ENCODE results near the gene CATSPERE.
"Not testable (repeated sequence)": the region's sequence is repeated elsewhere in the genome, so short reads cannot be mapped to it uniquely, and the experiment has no call there.

CATSPERE gene

DNA sequence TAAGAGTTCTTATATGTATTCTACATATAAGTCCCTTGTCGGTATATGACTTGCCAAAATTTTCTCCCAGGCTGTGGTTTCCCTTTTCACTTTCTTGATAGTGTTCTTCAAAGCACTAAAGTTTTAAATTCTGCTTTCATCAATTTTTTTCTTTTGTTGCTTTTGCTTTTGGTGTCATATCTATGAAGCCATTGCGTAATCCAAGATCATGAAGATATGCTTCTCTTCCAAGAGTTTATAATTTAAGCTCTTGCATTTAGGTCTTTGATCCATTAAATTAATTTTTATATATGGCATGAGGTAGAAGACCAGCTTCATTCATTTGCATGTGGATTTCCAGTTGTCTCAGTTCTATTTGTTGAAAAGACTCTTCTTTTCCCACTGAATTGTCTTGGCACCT is 214.1 kb downstream of the CATSPERE start:
- Histone ChIP-seq H3F3A (ENCODE audit: insufficient read depth, low read length) (no peaks in the 10 kb centered on the region), H3K36me3 (replicated peaks; ENCODE audit: insufficient read depth, low read length) (no peaks in the 10 kb centered on the region; the same call in 1 of the 2 replicates), H3K9me2 (replicated peaks; ENCODE audit: insufficient read depth, low read length) (no peaks in the 10 kb centered on the region), H3K9me3 (replicated peaks; ENCODE audit: insufficient read depth, low read length) (no peaks in the 10 kb centered on the region; the same call in 1 of the 2 replicates), H3K9ac (ENCODE audit: low read length) (no peak overlapping the region), H3K4me2 (ENCODE audit: low read depth, low read length) (no peak overlapping the region), H3K79me2 (ENCODE audit: low read length) (peaks cover 78% of the 10 kb centered on the region), H2AFZ (ENCODE audit: low read length) (no peak overlapping the region), H4K20me1 (ENCODE audit: insufficient read depth, low read length) (no peaks in the 10 kb centered on the region), H3K27ac (ENCODE audit: low read length) (no peak overlapping the region), H3K4me1 (ENCODE audit: low read length) (no peaks in the 10 kb centered on the region), H3K27me3 (replicated peaks; ENCODE audit: insufficient read depth, low read length) (no peaks in the 10 kb centered on the region), H3K4me3 (ENCODE audit: low read length) (no peak overlapping the region)
- DNase-seq, result no peak
- TF ChIP-seq EZH2 (optimal IDR thresholded peaks at IDR 0.05; ENCODE audit: low read depth, low read length), result no peak
- TF ChIP-seq EZH2phosphoT487 (IDR thresholded peaks at IDR 0.05; ENCODE audit: low read length), result no peak
- TF ChIP-seq, protein P1, sequence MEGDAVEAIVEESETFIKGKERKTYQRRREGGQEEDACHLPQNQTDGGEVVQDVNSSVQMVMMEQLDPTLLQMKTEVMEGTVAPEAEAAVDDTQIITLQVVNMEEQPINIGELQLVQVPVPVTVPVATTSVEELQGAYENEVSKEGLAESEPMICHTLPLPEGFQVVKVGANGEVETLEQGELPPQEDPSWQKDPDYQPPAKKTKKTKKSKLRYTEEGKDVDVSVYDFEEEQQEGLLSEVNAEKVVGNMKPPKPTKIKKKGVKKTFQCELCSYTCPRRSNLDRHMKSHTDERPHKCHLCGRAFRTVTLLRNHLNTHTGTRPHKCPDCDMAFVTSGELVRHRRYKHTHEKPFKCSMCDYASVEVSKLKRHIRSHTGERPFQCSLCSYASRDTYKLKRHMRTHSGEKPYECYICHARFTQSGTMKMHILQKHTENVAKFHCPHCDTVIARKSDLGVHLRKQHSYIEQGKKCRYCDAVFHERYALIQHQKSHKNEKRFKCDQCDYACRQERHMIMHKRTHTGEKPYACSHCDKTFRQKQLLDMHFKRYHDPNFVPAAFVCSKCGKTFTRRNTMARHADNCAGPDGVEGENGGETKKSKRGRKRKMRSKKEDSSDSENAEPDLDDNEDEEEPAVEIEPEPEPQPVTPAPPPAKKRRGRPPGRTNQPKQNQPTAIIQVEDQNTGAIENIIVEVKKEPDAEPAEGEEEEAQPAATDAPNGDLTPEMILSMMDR (IDR thresholded peaks at IDR 0.05; ENCODE audit: low read length), result no peak

DNA sequence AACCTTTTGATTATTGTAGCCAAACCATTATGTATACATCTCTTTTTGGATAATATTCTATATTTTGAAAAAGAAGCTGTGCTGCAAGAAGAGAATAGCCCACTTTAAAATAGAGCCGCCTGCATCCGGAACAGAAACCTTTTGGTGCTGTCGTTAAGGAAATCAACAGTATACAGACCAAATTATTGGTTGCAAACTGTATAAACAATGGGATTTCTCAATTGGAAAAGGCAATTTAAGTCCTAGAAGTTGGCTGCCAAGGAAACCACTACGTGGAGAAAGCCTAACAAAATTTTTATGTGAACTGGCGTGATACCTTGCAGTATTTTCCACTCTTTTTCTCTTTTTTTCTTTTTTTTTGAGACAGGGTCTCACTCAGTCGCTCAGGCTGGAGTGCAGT is 217.6 kb downstream of the CATSPERE start:
- no peaks in the 10 kb centered on the region for H3K9me2 ChIP-seq (replicated peaks; ENCODE audit: insufficient read depth, low read length)
- no peaks in the 10 kb centered on the region for H3K4me1 ChIP-seq (ENCODE audit: low read length)
- no peak overlapping the region for H2AFZ ChIP-seq (ENCODE audit: low read length)
- no peak overlapping the region for H3K4me2 ChIP-seq (ENCODE audit: low read depth, low read length)
- no peaks in the 10 kb centered on the region; the same call in 1 of the 2 replicates for H3K9me3 ChIP-seq (replicated peaks; ENCODE audit: insufficient read depth, low read length)
- H3K27ac ChIP-seq (ENCODE audit: low read length), result no peak overlapping the region
- no peak overlapping the region for H3K9ac ChIP-seq (ENCODE audit: low read length)
- TF ChIP-seq EZH2 (optimal IDR thresholded peaks at IDR 0.05; ENCODE audit: low read depth, low read length), result no peak
- no peak for TF ChIP-seq EZH2phosphoT487 (IDR thresholded peaks at IDR 0.05; ENCODE audit: low read length)
- TF ChIP-seq, protein P1 (IDR thresholded peaks at IDR 0.05; ENCODE audit: low read length), result no peak
- H3K36me3 ChIP-seq (replicated peaks; ENCODE audit: insufficient read depth, low read length), result 0 out of 2 replicates have a peak, but pooled peaks cover 3% of the 10 kb centered on the region
- H3K79me2 ChIP-seq (ENCODE audit: low read length), result peaks cover 76% of the 10 kb centered on the region
- H3K27me3 ChIP-seq (replicated peaks; ENCODE audit: insufficient read depth, low read length), result no peaks in the 10 kb centered on the region
- DNase-seq, result no peak
- H3F3A ChIP-seq (ENCODE audit: insufficient read depth, low read length), result no peaks in the 10 kb centered on the region
- H3K4me3 ChIP-seq (ENCODE audit: low read length), result no peak overlapping the region
- H4K20me1 ChIP-seq (ENCODE audit: insufficient read depth, low read length), result no peaks in the 10 kb centered on the region

GRCh38 chr1:244680667-244681066 is 219.6 kb downstream of the CATSPERE start:
- no peak overlapping the region for H2AFZ ChIP-seq (ENCODE audit: low read length)
- H3K4me2 ChIP-seq (ENCODE audit: low read depth, low read length), result no peak overlapping the region
- H3K9me3 ChIP-seq (replicated peaks; ENCODE audit: insufficient read depth, low read length), result no peaks in the 10 kb centered on the region
- peaks cover 62% of the 10 kb centered on the region for H3K79me2 ChIP-seq (ENCODE audit: low read length)
- H3K9ac ChIP-seq (ENCODE audit: low read length), result no peak overlapping the region
- H3K27me3 ChIP-seq (replicated peaks; ENCODE audit: insufficient read depth, low read length), result no peaks in the 10 kb centered on the region
- H4K20me1 ChIP-seq (ENCODE audit: insufficient read depth, low read length), result no peaks in the 10 kb centered on the region
- no peaks in the 10 kb centered on the region for H3K9me2 ChIP-seq (replicated peaks; ENCODE audit: insufficient read depth, low read length)
- TF ChIP-seq EZH2phosphoT487 (IDR thresholded peaks at IDR 0.05; ENCODE audit: low read length) (no peak), EZH2 (optimal IDR thresholded peaks at IDR 0.05; ENCODE audit: low read depth, low read length) (no peak)
- TF ChIP-seq, protein P1 (IDR thresholded peaks at IDR 0.05; ENCODE audit: low read length), result no peak
- H3K36me3 ChIP-seq (replicated peaks; ENCODE audit: insufficient read depth, low read length), result 0 out of 2 replicates have a peak, but pooled peaks cover 3% of the 10 kb centered on the region
- no peak overlapping the region for H3K27ac ChIP-seq (ENCODE audit: low read length)
- no peak for DNase-seq
- no peaks in the 10 kb centered on the region for H3F3A ChIP-seq (ENCODE audit: insufficient read depth, low read length)
- no peaks in the 10 kb centered on the region for H3K4me1 ChIP-seq (ENCODE audit: low read length)
- H3K4me3 ChIP-seq (ENCODE audit: low read length), result no peak overlapping the region

DNA sequence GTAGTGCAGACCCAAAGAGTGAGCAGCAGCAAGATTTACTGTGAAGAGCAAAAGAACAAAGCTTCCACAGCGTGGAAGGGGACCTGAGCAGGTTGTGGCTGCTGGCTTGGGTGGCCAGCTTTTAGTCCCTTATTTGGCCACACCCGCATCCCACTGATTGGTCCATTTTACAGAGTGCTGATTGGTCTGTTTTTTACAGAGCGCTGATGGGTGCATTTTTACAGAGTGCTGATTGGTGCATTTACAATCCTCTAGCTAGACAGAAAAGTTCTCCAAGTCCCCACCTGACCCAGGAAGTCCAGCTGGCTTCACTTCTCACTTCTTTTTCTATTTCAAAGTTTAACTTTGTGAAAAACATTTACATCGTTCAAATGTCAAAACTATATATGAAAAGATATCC is 221.0 kb downstream of the CATSPERE start:
- not testable (repeated sequence) for H3K9me3 ChIP-seq (replicated peaks; ENCODE audit: insufficient read depth, low read length); H3K36me3 ChIP-seq (replicated peaks; ENCODE audit: insufficient read depth, low read length); H3K4me2 ChIP-seq (ENCODE audit: low read depth, low read length); H4K20me1 ChIP-seq (ENCODE audit: insufficient read depth, low read length); H3K9me2 ChIP-seq (replicated peaks; ENCODE audit: insufficient read depth, low read length); H3K4me3 ChIP-seq (ENCODE audit: low read length); H3K4me1 ChIP-seq (ENCODE audit: low read length); H2AFZ ChIP-seq (ENCODE audit: low read length); DNase-seq; H3K27ac ChIP-seq (ENCODE audit: low read length); H3K27me3 ChIP-seq (replicated peaks; ENCODE audit: insufficient read depth, low read length); H3K9ac ChIP-seq (ENCODE audit: low read length); H3F3A ChIP-seq (ENCODE audit: insufficient read depth, low read length)
- H3K79me2 ChIP-seq (ENCODE audit: low read length), result peaks cover 58% of the 10 kb centered on the region

All from MM.1S (cell line).